ENCODE data around the gene REEP6.

GRCh38 chr19:1469255-1470054 lies 21.5 kb upstream of the REEP6 start:
- TF ChIP-seq CTCF (IDR thresholded peaks at IDR 0.05) = no peak
- no peak for TF ChIP-seq POLR2A (IDR thresholded peaks at IDR 0.05)

Data from uterus (tissue), 2 donors.